ENCODE results near the gene ZFC3H1. TPM values are rescaled to one million over a fixed set of nuclear protein-coding genes. Genes with fewer than 3 reads are reported as not detected.

The ZFC3H1 gene
- total RNA-seq, 3 donors from 2014 or later = 79.2 to 92.9 (median 88.5) TPM

- Histone ChIP-seq H3K36me3 (no peaks in the 10 kb centered on the region), H3K4me3 (no peak overlapping the region), H3K27me3 (no peaks in the 10 kb centered on the region), H3K4me1 (no peaks in the 10 kb centered on the region), H3K27ac (no peak overlapping the region), H3K9me3 (no peaks in the 10 kb centered on the region)
- no peak for TF ChIP-seq CTCF (IDR thresholded peaks at IDR 0.05)
- TF ChIP-seq POLR2A (IDR thresholded peaks at IDR 0.05) = no peak
- TF ChIP-seq POLR2AphosphoS5 (IDR thresholded peaks at IDR 0.05) = no peak
- intact Hi-C loops (cut with DNase I; ENCODE audit: low total_unique reads) = no loop called here
- no peak for DNase-seq (ENCODE audit: low spot score in 2 of 2)
Measured at GRCh38 chr12:71625476-71625875, 38.2 kb downstream of the ZFC3H1 start.

DNA sequence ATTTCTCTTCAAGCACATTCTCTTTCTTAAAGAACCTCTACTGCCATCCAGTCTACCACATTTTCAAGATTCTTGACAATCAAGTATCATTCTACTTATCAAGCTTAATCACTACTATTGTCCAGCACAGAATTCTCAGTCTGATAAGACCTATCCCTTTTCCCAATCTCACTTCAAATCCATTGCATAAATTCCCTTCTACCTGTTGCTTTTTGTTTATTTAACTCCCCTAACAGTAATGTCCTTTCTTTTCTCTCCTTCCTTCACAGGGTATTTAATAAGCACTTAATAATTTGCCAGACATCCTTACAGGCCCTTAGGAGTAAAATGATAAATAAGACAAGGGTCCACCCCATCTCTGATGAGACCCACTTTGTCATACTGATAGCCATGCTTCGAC is 41.7 kb downstream of the ZFC3H1 start:
- Histone ChIP-seq H3K9me3 (no peaks in the 10 kb centered on the region), H3K4me3 (no peak overlapping the region), H3K36me3 (no peaks in the 10 kb centered on the region), H3K27me3 (no peaks in the 10 kb centered on the region), H3K27ac (no peak overlapping the region), H3K4me1 (no peaks in the 10 kb centered on the region)
- no peak for DNase-seq (ENCODE audit: low spot score in 2 of 2)
- no peak for TF ChIP-seq POLR2A (IDR thresholded peaks at IDR 0.05)
- no peak for TF ChIP-seq POLR2AphosphoS5 (IDR thresholded peaks at IDR 0.05)
- TF ChIP-seq CTCF (IDR thresholded peaks at IDR 0.05) = no peak
- intact Hi-C loops (cut with DNase I; ENCODE audit: low total_unique reads) = no loop called here

GRCh38 chr12:71610031-71610795 is 53.4 kb downstream of the ZFC3H1 start:
- Histone ChIP-seq H3K4me3 (no peak overlapping the region), H3K27ac (no peak overlapping the region), H3K9me3 (no peaks in the 10 kb centered on the region), H3K36me3 (peaks cover 9% of the 10 kb centered on the region), H3K27me3 (no peaks in the 10 kb centered on the region), H3K4me1 (no peaks in the 10 kb centered on the region)
- intact Hi-C loops (cut with DNase I; ENCODE audit: low total_unique reads) = no loop called here
- DNase-seq (ENCODE audit: low spot score in 2 of 2) = no peak
- no peak for TF ChIP-seq POLR2AphosphoS5 (IDR thresholded peaks at IDR 0.05)
- TF ChIP-seq CTCF (IDR thresholded peaks at IDR 0.05) = no peak
- no peak for TF ChIP-seq POLR2A (IDR thresholded peaks at IDR 0.05)

- H3K27ac ChIP-seq = no peak overlapping the region
- intact Hi-C loops (cut with DNase I; ENCODE audit: low total_unique reads) = no loop called here
- no peak overlapping the region for H3K4me3 ChIP-seq
- H3K36me3 ChIP-seq = no peaks in the 10 kb centered on the region
- no peaks in the 10 kb centered on the region for H3K9me3 ChIP-seq
- TF ChIP-seq POLR2AphosphoS5 (IDR thresholded peaks at IDR 0.05) (no peak), POLR2A (IDR thresholded peaks at IDR 0.05) (no peak), CTCF (IDR thresholded peaks at IDR 0.05) (no peak)
- DNase-seq (ENCODE audit: low spot score in 2 of 2) = no peak
- no peaks in the 10 kb centered on the region for H3K27me3 ChIP-seq
- no peaks in the 10 kb centered on the region for H3K4me1 ChIP-seq
Measured at GRCh38 chr12:71607494-71608330, 55.9 kb downstream of the ZFC3H1 start.

DNA sequence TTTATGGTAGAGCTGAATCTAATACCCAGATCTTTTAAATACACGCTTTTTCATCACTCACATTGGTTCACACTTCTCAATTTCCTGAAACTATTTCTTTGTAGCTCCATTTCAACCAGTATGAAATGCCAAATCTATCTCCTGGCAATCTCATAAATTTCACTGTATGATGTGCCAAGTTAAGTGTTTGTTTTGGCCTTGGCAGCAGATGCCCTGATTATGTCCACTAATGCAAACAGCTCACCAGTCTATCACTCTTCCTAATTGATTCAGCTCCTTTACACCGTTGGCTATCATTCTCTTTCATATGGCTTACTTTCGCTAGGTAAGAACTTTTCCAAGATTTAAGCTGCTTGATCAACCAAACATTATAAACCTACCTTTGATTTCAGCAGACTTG is 58.6 kb downstream of the ZFC3H1 start:
- TF ChIP-seq CTCF (IDR thresholded peaks at IDR 0.05) (no peak), POLR2A (IDR thresholded peaks at IDR 0.05) (no peak), POLR2AphosphoS5 (IDR thresholded peaks at IDR 0.05) (no peak)
- no peak overlapping the region for H3K4me3 ChIP-seq
- H3K36me3 ChIP-seq = no peaks in the 10 kb centered on the region
- H3K27me3 ChIP-seq = no peaks in the 10 kb centered on the region
- no peaks in the 10 kb centered on the region for H3K4me1 ChIP-seq
- no peaks in the 10 kb centered on the region for H3K9me3 ChIP-seq
- no peak for DNase-seq (ENCODE audit: low spot score in 2 of 2)
- no peak overlapping the region for H3K27ac ChIP-seq
- intact Hi-C loops (cut with DNase I; ENCODE audit: low total_unique reads) = no loop called here

Data from breast epithelium (tissue), 4 donors.